K562 (cell line): Measurements from ENCODE around the gene ALKBH2. TPM values are rescaled to one million over a fixed set of nuclear protein-coding genes. Genes with fewer than 3 reads are reported as not detected.

Source experiments
- CBX3 ChIP-seq, 2 experiments: IDR thresholded peaks; 1 replicate in 1 of 2; 2 replicates in 1 of 2; pipeline ENCODE4 v1.6.1; 2012; ENCODE audit warnings: inconsistent platforms in 2 of 2, low read length in 2 of 2, borderline replicate concordance in 1 of 2, control low read depth in 1 of 2
- E2F3 ChIP-seq: fragments of 250-450 bp; sonication (Bioruptor Pico); IDR thresholded peaks from 2 replicates; pipeline ENCODE4 v1.4.0; 2020; ENCODE audit warnings: mild to moderate bottlenecking
- EZH2 ChIP-seq: IDR thresholded peaks from 2 replicates; pipeline ENCODE4 v1.6.1; 2012; ENCODE audit warnings: low read depth, mild to moderate bottlenecking, inconsistent platforms, low read length, borderline replicate concordance
- HDAC8 ChIP-seq: fragments of 450-650 bp; IDR thresholded peaks from 2 replicates; pipeline ENCODE4 v1.6.1; 2016; ENCODE audit warnings: mild to moderate bottlenecking, missing genetic modification characterization, moderate library complexity, missing compliant biosample characterization
- HNRNPH1 ChIP-seq: fragments of 200-400 bp; formaldehyde crosslinking; optimal IDR thresholded peaks from 2 replicates; pipeline ENCODE3; 2017; ENCODE audit warnings: low read depth, mild to moderate bottlenecking, low read length, moderate library complexity
- HSF4 ChIP-seq: fragments of 250-450 bp; sonication (Bioruptor Pico); IDR thresholded peaks from 2 replicates; pipeline ENCODE4 v2.1.2; 2022; ENCODE audit warnings: mild to moderate bottlenecking, moderate library complexity, borderline replicate concordance
- L3MBTL2 ChIP-seq: fragments of 450-650 bp; IDR thresholded peaks from 2 replicates; pipeline ENCODE4 v1.6.1; 2016; ENCODE audit warnings: mild to moderate bottlenecking, moderate library complexity
- NONO ChIP-seq, 2 experiments: fragments of 200-400 bp in 1 of 2; fragments of 450-650 bp in 1 of 2; formaldehyde crosslinking in 1 of 2; IDR thresholded peaks; 2 replicates each; pipeline ENCODE4 v1.6.1; 2017; ENCODE audit warnings: low read depth in 2 of 2, mild to moderate bottlenecking in 2 of 2, moderate library complexity in 2 of 2, low read length in 1 of 2
- PRMT5 ChIP-seq: sonication (generic); formaldehyde crosslinking; IDR thresholded peaks from 2 replicates; pipeline ENCODE4 v1.5.0; 2020; ENCODE audit warnings: missing genetic modification reagents
- RBM22 ChIP-seq: fragments of 200-400 bp; formaldehyde crosslinking; IDR thresholded peaks from 2 replicates; pipeline ENCODE4 v1.6.1; 2018; ENCODE audit warnings: low read length, low read depth; ENCODE audit not compliant: poor library complexity, severe bottlenecking
- RFX7 ChIP-seq: fragments of 250-450 bp; sonication (Bioruptor Pico); IDR thresholded peaks from 2 replicates; pipeline ENCODE4 v1.5.1; 2021; ENCODE audit warnings: mild to moderate bottlenecking
- RNF2 ChIP-seq: sonication (generic); IDR thresholded peaks from 2 replicates; pipeline ENCODE4 v1.6.1; 2016
- SMAD3 ChIP-seq: fragments of 450-650 bp; formaldehyde crosslinking; conservative IDR thresholded peaks from 2 replicates; pipeline ENCODE4 v1.4.0; 2020; ENCODE audit warnings: mild to moderate bottlenecking
- SMARCA5 ChIP-seq: fragments of 450-650 bp; IDR thresholded peaks from 2 replicates; pipeline ENCODE4 v1.6.1; 2016
- TAF1 ChIP-seq: IDR thresholded peaks from 2 replicates; pipeline ENCODE4 v1.6.1; 2011; ENCODE audit warnings: mild to moderate bottlenecking, low read length, moderate library complexity; ENCODE audit not compliant: insufficient read depth, control insufficient read depth, severe bottlenecking; ENCODE audit errors: extremely low read depth
- TAF7 ChIP-seq: fragments of 450-650 bp; IDR thresholded peaks from 2 replicates; pipeline ENCODE4 v1.6.1; 2016; ENCODE audit warnings: missing genetic modification characterization, missing compliant biosample characterization
- TAL1 ChIP-seq: fragments of 450-650 bp; IDR thresholded peaks from 2 replicates; pipeline ENCODE4 v1.6.1; 2016; ENCODE audit warnings: mild to moderate bottlenecking
- ZNF3 ChIP-seq: fragments of 250-450 bp; sonication (Bioruptor Pico); IDR thresholded peaks from 2 replicates; pipeline ENCODE4 v1.5.0; 2021; ENCODE audit warnings: mild to moderate bottlenecking, moderate library complexity
- polyA plus RNA-seq, 8 experiments: library from polyadenylated mRNA; depleted of rRNA in 4 of 8; stranded (reverse) in 5 of 8; unstranded in 3 of 8; fragments of >200 nt; fragmentation: Nextera tagmentation in 2 of 8; fragmentation: Illumina TruSeq in 1 of 8; extraction: Ambion mirVana in 2 of 8; extraction: Trizol in 1 of 8; gene quantifications; 2 replicates each; pipeline versions ENCODE4 v1.2.1 to v1.2.3, GENCODE V29; 2011 to 2014; ENCODE audit warnings: inconsistent platforms in 1 of 8, missing spikeins in 1 of 8
- total RNA-seq, 7 experiments: library from RNA; depleted of rRNA in 6 of 7; stranded (reverse); fragments of >200 nt in 6 of 7; fragmentation: Illumina TruSeq in 2 of 7; extraction: Trizol in 2 of 7; gene quantifications; 2 replicates each; pipeline versions ENCODE4 v1.2.1 to v1.2.3, GENCODE V29; 2011 to 2021; ENCODE audit warnings: low replicate concordance in 1 of 7
- TF ChIP-seq, protein P1 (sequence below): fragments of 150-350 bp; conservative IDR thresholded peaks from 2 replicates; pipeline ENCODE4 v1.6.1; 2014; ENCODE audit warnings: low read length
- TF ChIP-seq, protein P2 (sequence below): sonication (generic); formaldehyde crosslinking; IDR thresholded peaks from 2 replicates; pipeline ENCODE4 v1.8.1; 2023; ENCODE audit warnings: mild to moderate bottlenecking, missing genetic modification reagents
- TF ChIP-seq, protein P3 (sequence below): fragments of 250-450 bp; sonication (Bioruptor Pico); IDR thresholded peaks from 2 replicates; pipeline ENCODE4 v1.4.0; 2020; ENCODE audit warnings: mild to moderate bottlenecking, moderate library complexity
- TF ChIP-seq, protein P4 (sequence below): fragments of 250-450 bp; sonication (Bioruptor Pico); IDR thresholded peaks from 2 replicates; pipeline ENCODE4 v1.5.0; 2021; ENCODE audit warnings: mild to moderate bottlenecking, borderline replicate concordance

ALKBH2 gene
- total and polyA plus RNA-seq, 9 of the 15 experiments (the other 6 are each of a cell fraction or from before 2014, with no cell fraction given): 5.9 to 56.1 (median 41.9) TPM

DNA sequence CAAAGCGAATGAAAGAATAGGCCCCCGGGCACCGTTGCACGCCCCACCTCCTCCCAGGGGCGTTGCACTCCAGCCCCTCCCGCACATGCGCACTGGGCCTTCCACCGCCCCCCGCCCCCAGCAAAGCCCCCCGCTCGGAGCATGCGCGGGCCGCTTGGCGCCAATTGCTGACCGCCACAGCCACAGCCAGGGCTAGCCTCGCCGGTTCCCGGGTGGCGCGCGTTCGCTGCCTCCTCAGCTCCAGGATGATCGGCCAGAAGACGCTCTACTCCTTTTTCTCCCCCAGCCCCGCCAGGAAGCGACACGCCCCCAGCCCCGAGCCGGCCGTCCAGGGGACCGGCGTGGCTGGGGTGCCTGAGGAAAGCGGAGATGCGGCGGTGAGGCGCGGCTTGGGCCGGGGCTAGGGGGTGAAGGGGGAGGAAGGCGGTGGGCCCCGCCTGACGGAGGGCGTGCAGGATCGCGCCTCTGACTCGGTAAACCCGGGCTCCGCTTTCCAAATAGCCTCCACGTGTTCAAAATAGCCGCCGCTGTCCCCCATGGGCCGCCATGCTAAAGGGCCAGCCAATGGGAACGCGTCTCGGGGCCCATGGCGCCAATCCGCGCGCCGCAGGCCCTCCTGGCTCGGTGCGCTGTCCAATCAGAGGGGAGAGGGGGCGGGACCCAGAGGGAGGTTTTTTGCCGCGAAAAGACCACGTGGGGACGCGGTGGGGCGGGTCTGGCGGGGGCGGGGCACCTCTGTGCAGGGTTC is 4.3 kb upstream of the ALKBH2 start, which contains the start of gene UNG (continued):
- TF ChIP-seq, protein P1, sequence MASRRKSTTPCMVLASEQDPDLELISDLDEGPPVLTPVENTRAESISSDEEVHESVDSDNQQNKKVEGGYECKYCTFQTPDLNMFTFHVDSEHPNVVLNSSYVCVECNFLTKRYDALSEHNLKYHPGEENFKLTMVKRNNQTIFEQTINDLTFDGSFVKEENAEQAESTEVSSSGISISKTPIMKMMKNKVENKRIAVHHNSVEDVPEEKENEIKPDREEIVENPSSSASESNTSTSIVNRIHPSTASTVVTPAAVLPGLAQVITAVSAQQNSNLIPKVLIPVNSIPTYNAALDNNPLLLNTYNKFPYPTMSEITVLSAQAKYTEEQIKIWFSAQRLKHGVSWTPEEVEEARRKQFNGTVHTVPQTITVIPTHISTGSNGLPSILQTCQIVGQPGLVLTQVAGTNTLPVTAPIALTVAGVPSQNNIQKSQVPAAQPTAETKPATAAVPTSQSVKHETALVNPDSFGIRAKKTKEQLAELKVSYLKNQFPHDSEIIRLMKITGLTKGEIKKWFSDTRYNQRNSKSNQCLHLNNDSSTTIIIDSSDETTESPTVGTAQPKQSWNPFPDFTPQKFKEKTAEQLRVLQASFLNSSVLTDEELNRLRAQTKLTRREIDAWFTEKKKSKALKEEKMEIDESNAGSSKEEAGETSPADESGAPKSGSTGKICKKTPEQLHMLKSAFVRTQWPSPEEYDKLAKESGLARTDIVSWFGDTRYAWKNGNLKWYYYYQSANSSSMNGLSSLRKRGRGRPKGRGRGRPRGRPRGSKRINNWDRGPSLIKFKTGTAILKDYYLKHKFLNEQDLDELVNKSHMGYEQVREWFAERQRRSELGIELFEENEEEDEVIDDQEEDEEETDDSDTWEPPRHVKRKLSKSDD: no peak
- TF ChIP-seq ZNF3 (CRISPR knock-in tag) (no peak), SMAD3 (CRISPR knock-in tag) (no peak), L3MBTL2 (peak; percentile 76), E2F3 (CRISPR knock-in tag) (peak; percentile 55), EZH2 (no peak), RBM22 (no peak), HDAC8 (tag) (no peak), TAF7 (tag) (no peak), HSF4 (CRISPR knock-in tag) (no peak), NONO (IDR thresholded peaks at IDR 0.05; ENCODE audit: low read depth in 2 of 2, low read length in 1 of 2) (no peak), RFX7 (CRISPR knock-in tag) (no peak), HNRNPH1 (no peak), CBX3 (IDR thresholded peaks at IDR 0.05; ENCODE audit: borderline replicate concordance in 1 of 2, low read length in 2 of 2) (no peak), TAL1 (no peak), PRMT5 (CRISPR knock-in tag) (no peak), TAF1 (peak; percentile 51), RNF2 (no peak), SMARCA5 (no peak)
- TF ChIP-seq, protein P2, sequence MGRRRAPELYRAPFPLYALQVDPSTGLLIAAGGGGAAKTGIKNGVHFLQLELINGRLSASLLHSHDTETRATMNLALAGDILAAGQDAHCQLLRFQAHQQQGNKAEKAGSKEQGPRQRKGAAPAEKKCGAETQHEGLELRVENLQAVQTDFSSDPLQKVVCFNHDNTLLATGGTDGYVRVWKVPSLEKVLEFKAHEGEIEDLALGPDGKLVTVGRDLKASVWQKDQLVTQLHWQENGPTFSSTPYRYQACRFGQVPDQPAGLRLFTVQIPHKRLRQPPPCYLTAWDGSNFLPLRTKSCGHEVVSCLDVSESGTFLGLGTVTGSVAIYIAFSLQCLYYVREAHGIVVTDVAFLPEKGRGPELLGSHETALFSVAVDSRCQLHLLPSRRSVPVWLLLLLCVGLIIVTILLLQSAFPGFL: no peak
- TF ChIP-seq, protein P3, sequence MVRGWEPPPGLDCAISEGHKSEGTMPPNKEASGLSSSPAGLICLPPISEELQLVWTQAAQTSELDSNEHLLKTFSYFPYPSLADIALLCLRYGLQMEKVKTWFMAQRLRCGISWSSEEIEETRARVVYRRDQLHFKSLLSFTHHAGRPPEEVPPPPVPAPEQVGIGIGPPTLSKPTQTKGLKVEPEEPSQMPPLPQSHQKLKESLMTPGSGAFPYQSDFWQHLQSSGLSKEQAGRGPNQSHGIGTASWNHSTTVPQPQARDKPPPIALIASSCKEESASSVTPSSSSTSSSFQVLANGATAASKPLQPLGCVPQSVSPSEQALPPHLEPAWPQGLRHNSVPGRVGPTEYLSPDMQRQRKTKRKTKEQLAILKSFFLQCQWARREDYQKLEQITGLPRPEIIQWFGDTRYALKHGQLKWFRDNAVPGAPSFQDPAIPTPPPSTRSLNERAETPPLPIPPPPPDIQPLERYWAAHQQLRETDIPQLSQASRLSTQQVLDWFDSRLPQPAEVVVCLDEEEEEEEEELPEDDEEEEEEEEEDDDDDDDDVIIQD (CRISPR knock-in tag): no peak
- TF ChIP-seq, protein P4, sequence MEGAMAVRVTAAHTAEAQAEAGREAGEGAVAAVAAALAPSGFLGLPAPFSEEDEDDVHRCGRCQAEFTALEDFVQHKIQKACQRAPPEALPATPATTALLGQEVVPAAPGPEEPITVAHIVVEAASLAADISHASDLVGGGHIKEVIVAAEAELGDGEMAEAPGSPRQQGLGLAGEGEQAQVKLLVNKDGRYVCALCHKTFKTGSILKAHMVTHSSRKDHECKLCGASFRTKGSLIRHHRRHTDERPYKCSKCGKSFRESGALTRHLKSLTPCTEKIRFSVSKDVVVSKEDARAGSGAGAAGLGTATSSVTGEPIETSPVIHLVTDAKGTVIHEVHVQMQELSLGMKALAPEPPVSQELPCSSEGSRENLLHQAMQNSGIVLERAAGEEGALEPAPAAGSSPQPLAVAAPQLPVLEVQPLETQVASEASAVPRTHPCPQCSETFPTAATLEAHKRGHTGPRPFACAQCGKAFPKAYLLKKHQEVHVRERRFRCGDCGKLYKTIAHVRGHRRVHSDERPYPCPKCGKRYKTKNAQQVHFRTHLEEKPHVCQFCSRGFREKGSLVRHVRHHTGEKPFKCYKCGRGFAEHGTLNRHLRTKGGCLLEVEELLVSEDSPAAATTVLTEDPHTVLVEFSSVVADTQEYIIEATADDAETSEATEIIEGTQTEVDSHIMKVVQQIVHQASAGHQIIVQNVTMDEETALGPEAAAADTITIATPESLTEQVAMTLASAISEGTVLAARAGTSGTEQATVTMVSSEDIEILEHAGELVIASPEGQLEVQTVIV (CRISPR knock-in tag): no peak
